Measurements from ENCODE around the gene LFNG. TPM values are rescaled to one million over a fixed set of nuclear protein-coding genes. Genes with fewer than 3 reads are reported as not detected.
"Not testable (repeated sequence)": the region's sequence is repeated elsewhere in the genome, so short reads cannot be mapped to it uniquely, and the experiment has no call there.

Gene LFNG
- total and polyA plus RNA-seq, 2 donors (not counting 1 experiment from before 2014, with no cell fraction given) = 73.3 to 208 TPM

- Histone ChIP-seq H3K9me3 (ENCODE audit: control extremely low read depth in 1 of 3, control insufficient read depth in 2 of 3, insufficient read depth in 1 of 3, low read length in 2 of 3) (peaks cover 0 to 3% (median 0%) of the 10 kb centered on the region in 3 donors), H4K20me1 (ENCODE audit: control insufficient read depth, insufficient read depth, low read length, poor library complexity, severe bottlenecking) (peaks cover 33% of the 10 kb centered on the region), H3K79me2 (ENCODE audit: control insufficient read depth, insufficient read depth, low read length) (peaks cover 16% of the 10 kb centered on the region), H3K27me3 (replicated peaks in 1 of 4; ENCODE audit: control extremely low read depth in 1 of 4, control insufficient read depth in 3 of 4, insufficient read depth in 4 of 4, low read length in 3 of 4) (no peaks in the 10 kb centered on the region), H2AFZ (ENCODE audit: insufficient read depth, low read depth, low read length, poor library complexity, severe bottlenecking) (no peak overlapping the region), H3K4me2 (replicated peaks; ENCODE audit: low read depth, low read length, poor library complexity, severe bottlenecking) (peak overlapping the region; percentile 85), H3K27ac (ENCODE audit: low read length in 2 of 2) (peak overlapping the region; percentile 97), H3K4me1 (ENCODE audit: control insufficient read depth in 2 of 2, insufficient read depth in 2 of 2, low read length in 2 of 2) (peaks cover 57 to 65% of the 10 kb centered on the region in 2 donors), H3K4me3 (ENCODE audit: control extremely low read depth in 1 of 5, extremely low read depth in 1 of 5, insufficient read depth in 1 of 5, low read depth in 2 of 5, low read length in 4 of 5) (peak overlapping the region in 4 of 5 experiments; percentile 38 to 52 (median 43)), H3K9ac (ENCODE audit: low read length) (peak overlapping the region; percentile 62), H3K36me3 (replicated peaks in 1 of 2; ENCODE audit: control extremely low read depth in 1 of 2, control insufficient read depth in 1 of 2, extremely low read depth in 1 of 2, insufficient read depth in 2 of 2, low read length in 1 of 2) (peaks cover 0 to 34% of the 10 kb centered on the region in 2 experiments)
- DNase-seq (peak; percentile 92), ATAC-seq (ENCODE audit: low read depth) (peak; percentile 55)
- CTCF ChIA-PET = interaction anchor here (0.5 to 3.9 kb wide), 12 partner anchors 9 to 1712 kb away, joined by 3 to 34 read pairs (median 3); no protein-coding TSS in a partner anchor
- H3K4me1 Mint-ChIP-seq = peaks cover 65% of the 10 kb centered on the region
- POLR2A ChIA-PET = interaction anchor here (0.6 to 14.9 kb wide), 12 partner anchors 9 to 188 kb away, joined by 3 to 340 read pairs (median 5); partner anchors contain the start of genes BRAT1, IQCE, LFNG and TTYH3
- no peaks in the 10 kb centered on the region for H3K27me3 Mint-ChIP-seq
- peak overlapping the region; percentile 90 for H3K4me3 Mint-ChIP-seq
- 0% methylated on average over 9 of the region's 16 CpGs for WGBS (ENCODE audit: insufficient coverage)
- no peaks in the 10 kb centered on the region for H3K9me3 Mint-ChIP-seq (ENCODE audit: insufficient read depth)
- TF ChIP-seq CTCF (IDR thresholded peaks at IDR 0.05) (no peak), EZH2 (IDR thresholded peaks at IDR 0.05; ENCODE audit: borderline replicate concordance, insufficient read depth, low read depth, low read length, poor library complexity, severe bottlenecking) (no peak)
- H3K27ac Mint-ChIP-seq = peak overlapping the region; percentile 99
- intact Hi-C loops (cut with micrococcal nuclease) = loop anchor here (1.0 kb wide), 4 partner anchors 11 to 53 kb away; partner anchors contain the start of gene LFNG
Measured at GRCh38 chr7:2530071-2530987, 10.8 kb downstream of the LFNG start.

- intact Hi-C loops (cut with micrococcal nuclease) = loop anchor here (1.0 kb wide), 4 partner anchors 12 to 54 kb away; partner anchors contain the start of gene LFNG
- H3K4me3 ChIP-seq (ENCODE audit: control extremely low read depth in 1 of 5, extremely low read depth in 1 of 5, insufficient read depth in 1 of 5, low read depth in 2 of 5, low read length in 4 of 5) = peak overlapping the region in 3 of 5 experiments; percentile 40 to 52 (median 46)
- CTCF ChIA-PET = interaction anchor here (0.8 to 3.9 kb wide), 4 partner anchors 8 to 23 kb away, joined by 3 to 34 read pairs (median 5); no protein-coding TSS in a partner anchor
- not testable (repeated sequence) for H2AFZ ChIP-seq (ENCODE audit: insufficient read depth, low read depth, low read length, poor library complexity, severe bottlenecking); H3K27me3 Mint-ChIP-seq; H3K9me3 ChIP-seq (ENCODE audit: control extremely low read depth in 1 of 3, control insufficient read depth in 2 of 3, insufficient read depth in 1 of 3, low read length in 2 of 3); H3K79me2 ChIP-seq (ENCODE audit: control insufficient read depth, insufficient read depth, low read length); ATAC-seq (ENCODE audit: low read depth); H3K9me3 Mint-ChIP-seq (ENCODE audit: insufficient read depth); H3K27me3 ChIP-seq (replicated peaks in 1 of 4; ENCODE audit: control extremely low read depth in 1 of 4, control insufficient read depth in 3 of 4, insufficient read depth in 4 of 4, low read length in 3 of 4)
- POLR2A ChIA-PET = interaction anchor here (0.6 to 14.9 kb wide), 4 partner anchors 11 to 187 kb away, joined by 4 to 340 read pairs (median 29); partner anchors contain the start of gene LFNG
- peak overlapping the region; percentile 85 for H3K4me2 ChIP-seq (replicated peaks; ENCODE audit: low read depth, low read length, poor library complexity, severe bottlenecking)
- peaks cover 48 to 57% of the 10 kb centered on the region in 2 donors for H3K4me1 ChIP-seq (ENCODE audit: control insufficient read depth in 2 of 2, insufficient read depth in 2 of 2, low read length in 2 of 2)
- peaks cover 0 to 25% of the 10 kb centered on the region in 2 experiments for H3K36me3 ChIP-seq (replicated peaks in 1 of 2; ENCODE audit: control extremely low read depth in 1 of 2, control insufficient read depth in 1 of 2, extremely low read depth in 1 of 2, insufficient read depth in 2 of 2, low read length in 1 of 2)
- peak; percentile 20 for DNase-seq
- H3K9ac ChIP-seq (ENCODE audit: low read length) = peak overlapping the region; percentile 62
- 83% methylated on average over 11 of the region's 43 CpGs for WGBS (ENCODE audit: insufficient coverage)
- peak overlapping the region; percentile 99 for H3K27ac Mint-ChIP-seq
- H3K4me3 Mint-ChIP-seq = peak overlapping the region; percentile 90
- peaks cover 24% of the 10 kb centered on the region for H4K20me1 ChIP-seq (ENCODE audit: control insufficient read depth, insufficient read depth, low read length, poor library complexity, severe bottlenecking)
- peak overlapping the region; percentile 97 for H3K27ac ChIP-seq (ENCODE audit: low read length in 2 of 2)
- H3K4me1 Mint-ChIP-seq = peaks cover 57% of the 10 kb centered on the region
Measured at GRCh38 chr7:2530994-2531795, 11.6 kb downstream of the LFNG start.

- Histone ChIP-seq H4K20me1 (ENCODE audit: control insufficient read depth, insufficient read depth, low read length, poor library complexity, severe bottlenecking) (peaks cover 19% of the 10 kb centered on the region), H3K4me1 (ENCODE audit: control insufficient read depth in 2 of 2, insufficient read depth in 2 of 2, low read length in 2 of 2) (peaks cover 42 to 51% of the 10 kb centered on the region in 2 donors), H3K36me3 (replicated peaks in 1 of 2; ENCODE audit: control extremely low read depth in 1 of 2, control insufficient read depth in 1 of 2, extremely low read depth in 1 of 2, insufficient read depth in 2 of 2, low read length in 1 of 2) (peaks cover 0 to 19% of the 10 kb centered on the region in 2 experiments)
- H3K27ac Mint-ChIP-seq = peak overlapping the region; percentile 99
- H3K4me2 ChIP-seq (replicated peaks; ENCODE audit: low read depth, low read length, poor library complexity, severe bottlenecking); H2AFZ ChIP-seq (ENCODE audit: insufficient read depth, low read depth, low read length, poor library complexity, severe bottlenecking); CTCF ChIA-PET; H3K27ac ChIP-seq (ENCODE audit: low read length in 2 of 2); H3K4me3 ChIP-seq (ENCODE audit: control extremely low read depth in 1 of 5, extremely low read depth in 1 of 5, insufficient read depth in 1 of 5, low read depth in 2 of 5, low read length in 4 of 5); H3K79me2 ChIP-seq (ENCODE audit: control insufficient read depth, insufficient read depth, low read length); H3K9me3 ChIP-seq (ENCODE audit: control extremely low read depth in 1 of 3, control insufficient read depth in 2 of 3, insufficient read depth in 1 of 3, low read length in 2 of 3); H3K4me3 Mint-ChIP-seq; H3K9me3 Mint-ChIP-seq (ENCODE audit: insufficient read depth); ATAC-seq (ENCODE audit: low read depth); DNase-seq; H3K9ac ChIP-seq (ENCODE audit: low read length); H3K27me3 ChIP-seq (replicated peaks in 1 of 4; ENCODE audit: control extremely low read depth in 1 of 4, control insufficient read depth in 3 of 4, insufficient read depth in 4 of 4, low read length in 3 of 4); intact Hi-C loops (cut with micrococcal nuclease); H3K27me3 Mint-ChIP-seq: not testable (repeated sequence)
- H3K4me1 Mint-ChIP-seq = peaks cover 53% of the 10 kb centered on the region
- POLR2A ChIA-PET = interaction anchor here (14.9 kb wide), 1 partner anchor 21 kb away, joined by 340 read pairs; no protein-coding TSS in a partner anchor
- WGBS (ENCODE audit: insufficient coverage) = 80% methylated on average over 1 of the region's 17 CpGs
Measured at GRCh38 chr7:2531796-2532110, 12.2 kb downstream of the LFNG start.

Data from B cell (primary cell).